RWPE1 (cell line): ENCODE measurements around the gene SCARF2.

ENCODE experiments used
- CTCF ChIA-PET: fragments of 350-600 bp; sonication (Branson Sonifier 250); formaldehyde crosslinking; extraction: SDS; loops from one replicate; lab custom pipeline; 2021; lab: Yijun Ruan, JAX
- POLR2A ChIA-PET: fragments of 400-600 bp; formaldehyde crosslinking; extraction: SDS; loops from one replicate; lab custom pipeline; 2020; ENCODE audit warnings: antibody characterized with exemption; ENCODE audit not compliant: low non-redundant PET; lab: Yijun Ruan, JAX
- DNase-seq: peaks from one replicate; pipeline ENCODE4 v3.0.0; 2012; ENCODE audit warnings: low spot score
- H3K27ac ChIP-seq: fragments of 450-650 bp; 2 replicates; pipeline ENCODE4 v1.5.1; 2017
- CTCF ChIP-seq: fragments of 450-650 bp; conservative IDR thresholded peaks from 2 replicates; pipeline ENCODE4 v1.5.1; 2017; ENCODE audit warnings: low read depth, mild to moderate bottlenecking

SCARF2 gene

GRCh38 chr22:20391222-20391621, 46.4 kb downstream of the SCARF2 start:
- POLR2A ChIA-PET, result no interaction called here
- TF ChIP-seq CTCF, result no peak
- no peak for DNase-seq
- H3K27ac ChIP-seq, result no peak overlapping the region
- CTCF ChIA-PET, result no interaction called here

- TF ChIP-seq CTCF, result no peak
- DNase-seq, result no peak
These were observed 47.2 kb downstream of the SCARF2 start for GRCh38 chr22:20390394-20390907.

GRCh38 chr22:20389288-20389687, 48.3 kb downstream of the SCARF2 start:
- no peak for DNase-seq
- CTCF ChIA-PET, result no interaction called here
- POLR2A ChIA-PET, result no interaction called here
- H3K27ac ChIP-seq, result no peak overlapping the region
- TF ChIP-seq CTCF, result no peak

More at GRCh38 chr22:20390394-20390907, 47.2 kb downstream of the SCARF2 start:
- CTCF ChIA-PET, result no interaction called here
- POLR2A ChIA-PET, result no interaction called here
- no peak overlapping the region for H3K27ac ChIP-seq

DNA sequence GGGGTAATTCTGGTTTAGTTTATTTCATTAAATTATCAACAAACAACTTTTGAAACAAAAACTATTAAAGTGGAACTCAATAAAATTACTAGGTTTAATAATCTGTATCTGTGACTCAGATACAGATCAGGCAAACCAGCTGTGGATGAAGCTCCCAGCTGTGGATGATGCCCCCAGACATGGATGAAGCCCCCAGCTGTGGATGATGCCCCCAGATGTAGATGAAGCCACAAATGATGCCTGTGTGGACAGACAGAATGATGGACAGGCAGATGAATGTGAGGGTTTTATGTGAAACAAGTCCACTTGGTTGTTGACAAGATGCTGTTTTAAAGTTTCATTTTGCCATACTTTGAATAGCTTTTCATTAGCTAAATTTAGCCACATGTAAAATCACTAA, 49.4 kb downstream of the SCARF2 start:
- CTCF ChIA-PET, result no interaction called here
- H3K27ac ChIP-seq, result no peak overlapping the region
- no peak for DNase-seq
- POLR2A ChIA-PET, result no interaction called here
- no peak for TF ChIP-seq CTCF

DNA sequence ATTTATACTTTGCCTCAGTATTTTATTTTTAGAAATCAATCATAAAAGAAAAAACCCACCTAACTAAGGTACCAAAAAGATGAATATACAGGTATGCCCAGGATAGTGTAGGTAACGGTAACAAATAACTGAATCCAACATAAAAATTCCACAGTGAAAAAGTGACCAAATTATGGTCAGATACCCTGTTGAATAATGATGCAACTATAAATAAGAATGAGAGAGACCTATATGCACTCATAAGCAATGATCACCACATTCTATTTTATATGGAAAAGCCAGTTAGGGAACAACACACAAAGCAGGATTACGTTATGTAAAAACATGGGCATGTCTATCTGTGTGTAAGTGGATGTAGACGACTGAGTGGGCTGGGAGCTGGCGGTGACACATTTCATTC, 50.7 kb downstream of the SCARF2 start:
- H3K27ac ChIP-seq, result no peak overlapping the region
- ChIA-PET CTCF (no interaction called here), POLR2A (no interaction called here)
- no peak for TF ChIP-seq CTCF
- DNase-seq, result no peak

DNA sequence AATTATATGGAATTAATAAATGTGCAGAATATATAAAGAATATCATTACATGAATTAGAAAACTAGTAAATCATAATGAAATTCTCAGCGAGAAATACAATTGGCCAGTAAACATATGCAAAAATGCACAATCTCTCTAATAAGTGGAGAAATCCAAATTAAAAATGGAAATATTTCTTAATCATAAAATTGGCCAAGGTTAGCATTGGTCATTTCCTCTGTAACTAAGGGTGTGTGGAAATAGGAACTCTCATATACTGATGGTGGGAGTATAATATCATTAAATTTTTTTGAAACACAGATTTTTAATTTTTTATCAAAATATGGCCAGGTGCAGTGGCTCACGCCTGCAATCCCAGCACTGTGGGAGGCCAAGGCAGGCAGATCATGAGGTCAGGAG, 51.3 kb downstream of the SCARF2 start:
- TF ChIP-seq CTCF, result no peak
- CTCF ChIA-PET, result no interaction called here
- POLR2A ChIA-PET, result no interaction called here
- DNase-seq, result no peak
- H3K27ac ChIP-seq, result no peak overlapping the region
